ENCODE results near the gene ITGB1.
"Not testable (repeated sequence)": the region's sequence is repeated elsewhere in the genome, so short reads cannot be mapped to it uniquely, and the experiment has no call there.

The ITGB1 gene

GRCh38 chr10:32938554-32939061 is 19.4 kb downstream of the ITGB1 start:
- no peak for DNase-seq (ENCODE audit: low spot score)

- no peak for DNase-seq (ENCODE audit: low spot score)
Measured at GRCh38 chr10:32937911-32938424, 20.1 kb downstream of the ITGB1 start.

GRCh38 chr10:32932225-32932729 is 25.8 kb downstream of the ITGB1 start:
- DNase-seq (ENCODE audit: low spot score) = no peak

GRCh38 chr10:32931593-32931992 is 26.4 kb downstream of the ITGB1 start:
- DNase-seq (ENCODE audit: low spot score) = no peak

- no peak for DNase-seq (ENCODE audit: low spot score)
Measured at GRCh38 chr10:32930036-32930435, 28.0 kb downstream of the ITGB1 start.

- no peak for DNase-seq (ENCODE audit: low spot score)
Measured at GRCh38 chr10:32929634-32930033, 28.4 kb downstream of the ITGB1 start.

- no peak for DNase-seq (ENCODE audit: low spot score)
Measured at GRCh38 chr10:32927750-32928149, 30.3 kb downstream of the ITGB1 start.

GRCh38 chr10:32923849-32924248 is 34.2 kb downstream of the ITGB1 start:
- DNase-seq (ENCODE audit: low spot score) = no peak

- DNase-seq (ENCODE audit: low spot score) = no peak
Measured at GRCh38 chr10:32923134-32923533, 34.9 kb downstream of the ITGB1 start.

- DNase-seq (ENCODE audit: low spot score) = no peak
Measured at GRCh38 chr10:32922170-32922569, 35.9 kb downstream of the ITGB1 start.

GRCh38 chr10:32917817-32918216 is 40.2 kb downstream of the ITGB1 start:
- DNase-seq (ENCODE audit: low spot score) = not testable (repeated sequence)

- DNase-seq (ENCODE audit: low spot score) = no peak
Measured at GRCh38 chr10:32911285-32912016, 46.6 kb downstream of the ITGB1 start.

GRCh38 chr10:32909970-32910369 is 48.1 kb downstream of the ITGB1 start:
- not testable (repeated sequence) for DNase-seq (ENCODE audit: low spot score)

GRCh38 chr10:32909456-32909855 is 48.6 kb downstream of the ITGB1 start:
- DNase-seq (ENCODE audit: low spot score) = no peak

- DNase-seq (ENCODE audit: low spot score) = no peak
Measured at GRCh38 chr10:32906595-32906994, 51.4 kb downstream of the ITGB1 start.

GRCh38 chr10:32905466-32905865 is 52.6 kb downstream of the ITGB1 start:
- no peak for DNase-seq (ENCODE audit: low spot score)

GRCh38 chr10:32901815-32902214 is 56.2 kb downstream of the ITGB1 start:
- DNase-seq (ENCODE audit: low spot score) = no peak

- DNase-seq (ENCODE audit: low spot score) = not testable (repeated sequence)
Measured at GRCh38 chr10:32895200-32895968, 62.6 kb downstream of the ITGB1 start.

GRCh38 chr10:32893916-32894664 is 63.9 kb downstream of the ITGB1 start:
- no peak for DNase-seq (ENCODE audit: low spot score)

GRCh38 chr10:32893434-32893833 is 64.6 kb downstream of the ITGB1 start:
- DNase-seq (ENCODE audit: low spot score) = no peak

GRCh38 chr10:32891261-32891660 is 66.8 kb downstream of the ITGB1 start:
- no peak for DNase-seq (ENCODE audit: low spot score)

GRCh38 chr10:32890444-32890843 is 67.6 kb downstream of the ITGB1 start:
- DNase-seq (ENCODE audit: low spot score) = no peak
